Right lung (tissue), 5 donors: ENCODE data around the gene S100A7A. TPM values are rescaled to one million over a fixed set of nuclear protein-coding genes. Genes with fewer than 3 reads are reported as not detected.
"Not testable (repeated sequence)": the region's sequence is repeated elsewhere in the genome, so short reads cannot be mapped to it uniquely, and the experiment has no call there.

Experiments
- DNase-seq, 2 donors: peaks; one replicate each; pipeline ENCODE4 v3.0.0-alpha.2; 2013
- polyA plus RNA-seq, 5 donors: library from polyadenylated mRNA; unstranded; fragments of 120-200 nt; gene quantifications; one replicate each; pipeline versions ENCODE4 v1.2.1 to v1.2.3, GENCODE V29; 2013; ENCODE audit warnings: inconsistent platforms in 1 of 5, low replicate concordance in 1 of 5; ENCODE audit not compliant: insufficient read length in 5 of 5, insufficient read depth in 1 of 5

The S100A7A gene
- polyA plus RNA-seq, 5 donors, result not detected

DNA sequence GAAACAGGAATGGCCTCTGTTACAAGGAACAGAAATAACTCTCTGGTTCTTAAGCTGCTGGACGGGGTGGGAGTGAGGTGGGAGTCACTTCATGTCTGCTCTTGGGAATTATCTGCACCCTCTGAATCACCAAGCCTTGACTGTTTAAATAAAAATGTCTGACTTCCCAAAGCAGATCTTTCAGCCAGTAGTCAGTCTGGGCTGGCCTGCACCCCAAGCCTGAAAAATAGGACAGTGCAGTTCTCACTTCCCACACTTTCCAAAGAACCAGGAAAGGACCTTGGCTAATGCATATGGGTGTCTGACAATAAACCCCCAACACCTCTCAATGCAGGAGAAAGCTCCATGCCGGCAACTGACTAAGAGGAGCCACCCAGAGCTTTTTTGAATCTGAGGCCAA is 43.3 kb downstream of the S100A7A start:
- no peak for DNase-seq

DNA sequence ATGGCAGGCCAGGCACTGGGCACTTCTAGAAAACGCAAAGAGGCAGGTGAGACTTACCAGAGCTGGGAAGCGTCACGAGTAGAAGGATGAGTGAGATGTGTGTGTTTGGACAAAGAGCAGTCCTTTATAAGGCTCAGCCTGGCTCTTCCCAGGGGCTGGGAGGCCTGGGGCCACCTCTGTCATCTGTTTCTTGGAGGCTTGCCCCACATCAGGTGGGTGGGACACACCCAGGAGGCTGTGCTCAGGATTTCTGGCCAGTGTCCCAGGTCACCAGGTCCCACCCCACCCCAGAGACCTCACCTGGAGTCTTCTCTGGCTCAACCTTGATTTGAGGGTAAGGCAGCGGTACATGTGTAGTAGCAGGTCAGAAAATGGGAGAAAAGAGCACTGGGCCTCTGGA is 44.2 kb downstream of the S100A7A start, which contains the start of gene S100A7:
S100A7 (minus strand) TSS at position 101 of the 400 bp plus-strand sequence. CDS start 1,638 bp downstream, outside the sequence.
- no peak for DNase-seq

DNA sequence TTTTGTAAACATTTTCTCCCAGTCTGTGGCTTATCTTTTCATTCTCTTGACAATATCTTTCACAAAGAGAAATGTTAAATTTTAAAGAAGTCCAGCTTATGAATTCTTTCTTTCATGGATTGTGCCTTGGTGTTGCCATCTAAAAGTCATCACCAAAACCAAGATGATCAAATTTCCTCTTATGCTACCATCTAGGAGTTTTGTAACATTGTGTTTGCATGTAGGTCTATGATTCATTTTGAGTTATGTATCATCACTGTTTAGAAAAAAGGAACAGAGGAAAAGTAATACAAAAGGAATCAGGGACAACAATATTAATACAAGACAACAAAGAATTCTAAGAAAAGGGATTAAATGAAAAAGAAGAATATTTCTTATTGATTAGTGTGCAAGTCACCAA is 46.4 kb downstream of the S100A7A start:
- DNase-seq, result not testable (repeated sequence)

DNA sequence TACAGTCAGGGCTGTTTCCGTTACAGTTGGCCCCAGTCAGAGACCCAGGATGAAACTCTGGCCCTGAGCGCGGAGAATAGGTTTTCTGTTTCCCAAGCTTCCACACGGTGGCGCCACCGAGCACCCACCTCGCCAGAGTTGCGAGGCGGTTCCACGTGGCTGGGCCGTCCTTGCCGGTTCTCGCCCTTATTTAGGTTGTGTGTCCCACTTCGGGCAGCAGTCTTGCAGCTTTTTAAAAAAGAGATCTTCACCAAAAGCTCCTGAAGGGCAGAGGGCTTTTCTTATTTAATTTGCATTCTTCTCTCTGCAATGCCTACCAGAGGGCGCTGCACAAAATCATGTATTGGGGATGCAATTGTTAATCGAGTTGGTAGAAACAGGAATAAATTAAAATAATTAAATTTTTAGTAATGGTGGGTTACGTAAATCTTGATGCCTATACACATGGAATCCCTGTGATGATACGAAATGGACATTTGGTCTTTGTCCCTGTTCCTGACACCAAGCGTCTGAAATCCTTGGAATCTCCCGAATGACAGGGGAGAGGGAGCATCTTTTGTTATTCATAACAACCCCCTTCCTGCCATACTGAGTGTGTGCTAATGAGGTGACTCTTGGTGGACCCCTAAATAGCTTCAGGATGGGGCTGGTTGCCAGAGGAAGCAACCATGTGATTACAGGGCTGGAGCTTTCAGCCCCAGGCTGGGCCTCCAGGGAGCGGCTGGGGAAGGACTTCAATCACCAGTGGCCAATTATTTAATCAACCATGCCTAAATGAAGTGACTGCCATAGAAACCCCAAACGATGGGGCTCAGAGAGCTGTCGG is 49.7 kb downstream of the S100A7A start:
- DNase-seq, result peak in 1 of 2 donors; percentile 27

DNA sequence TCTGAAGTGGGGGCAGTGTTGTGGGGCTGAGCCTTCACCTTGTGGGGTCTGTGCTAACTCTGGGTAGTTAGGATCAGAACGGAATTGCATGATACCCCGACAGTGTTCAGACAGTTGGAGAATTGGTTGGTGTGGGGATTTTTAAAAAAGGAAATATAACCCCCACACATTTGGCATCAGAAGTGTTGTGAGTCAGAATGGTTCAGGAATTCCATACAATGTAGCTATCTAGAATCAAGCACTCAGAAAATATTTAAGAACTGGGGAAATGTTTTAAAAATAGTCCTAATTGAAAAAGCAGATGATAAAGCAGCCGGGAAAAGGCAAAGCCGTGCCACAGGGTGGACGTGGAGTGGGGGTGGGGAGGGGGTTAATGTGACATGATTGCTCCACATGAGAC is 50.6 kb downstream of the S100A7A start:
- no peak for DNase-seq

DNA sequence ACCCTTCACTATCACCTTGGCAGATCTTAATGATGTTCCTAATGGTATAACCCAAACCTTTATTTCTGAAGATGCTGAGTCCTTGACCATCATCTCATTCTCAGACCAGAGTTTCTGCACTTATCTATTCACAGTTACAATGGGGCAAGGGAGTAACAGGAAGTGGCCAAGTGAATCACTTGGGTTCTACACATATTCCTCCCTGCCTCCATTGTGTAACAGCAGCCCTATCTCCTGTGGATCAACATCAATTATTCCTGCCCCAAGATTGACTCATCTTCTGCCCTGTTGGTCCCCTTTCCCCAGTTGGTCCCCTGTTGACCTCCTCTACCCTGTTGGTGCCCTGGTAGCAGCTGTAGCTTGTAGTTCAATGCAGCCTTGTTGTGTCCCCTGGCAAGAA is 54.4 kb downstream of the S100A7A start:
- DNase-seq, result no peak

Other genes with a start within 250 kb of the S100A7A start
- gene LELP1, start 213.1 kb upstream of the S100A7A start, polyA plus RNA-seq, result not detected
- gene PRR9, start 198.9 kb upstream of the S100A7A start, polyA plus RNA-seq, result not detected
- gene LORICRIN, start 156.8 kb upstream of the S100A7A start, polyA plus RNA-seq, result not detected
- not detected for gene PGLYRP3, start 103.6 kb upstream of the S100A7A start, polyA plus RNA-seq
- not detected for gene PGLYRP4, start 67.7 kb upstream of the S100A7A start, polyA plus RNA-seq
- gene S100A9, start 58.7 kb upstream of the S100A7A start, polyA plus RNA-seq, result 10 to 100 TPM; 17.9 to 33.5 (median 28.3) TPM
- gene S100A12, start 40.9 kb upstream of the S100A7A start, polyA plus RNA-seq, result 1 to 10 TPM; 1.2 to 3.8 (median 3.0) TPM
- 10 to 100 TPM; 12.1 to 30.7 (median 22.1) TPM for gene S100A8, start 25.4 kb upstream of the S100A7A start, polyA plus RNA-seq
- not detected for gene S100A7, start 44.1 kb downstream of the S100A7A start, polyA plus RNA-seq
- 100 to 1,000 TPM; 138 to 297 (median 187) TPM for gene S100A6, start 119.5 kb downstream of the S100A7A start, polyA plus RNA-seq
- under 1 TPM in 1 of 5 donors, not detected in 4; 0.23 TPM for gene S100A5, start 124.4 kb downstream of the S100A7A start, polyA plus RNA-seq
- 10 to 100 TPM; 15.9 to 32.6 (median 19.9) TPM for gene S100A4, start 129.3 kb downstream of the S100A7A start, polyA plus RNA-seq
- under 1 TPM in 2 of 5 donors, not detected in 3; 0.21 to 0.66 TPM for gene S100A3, start 132.7 kb downstream of the S100A7A start, polyA plus RNA-seq
- gene S100A2, start 149.3 kb downstream of the S100A7A start, polyA plus RNA-seq, result 1 to 10 TPM in 3 of 5 donors, under 1 TPM in 2; 0.69 to 1.8 (median 1.2) TPM
- gene S100A16, start 196.6 kb downstream of the S100A7A start, polyA plus RNA-seq, result 100 to 1,000 TPM; 119 to 177 (median 147) TPM
- 100 to 1,000 TPM in 4 of 5 donors, 10 to 100 TPM in 1; 93.5 to 174 (median 144) TPM for gene S100A14, start 199.8 kb downstream of the S100A7A start, polyA plus RNA-seq
- gene S100A13, start 211.0 kb downstream of the S100A7A start, polyA plus RNA-seq, result 100 to 1,000 TPM in 1 of 5 donors, 10 to 100 TPM in 4; 76.9 to 120 (median 96.7) TPM
- gene S100A1, start 211.9 kb downstream of the S100A7A start, polyA plus RNA-seq, result 1 to 10 TPM in 4 of 5 donors, under 1 TPM in 1; 1.00 to 2.0 (median 1.6) TPM
- 100 to 1,000 TPM; 106 to 125 (median 120) TPM for gene CHTOP, start 217.5 kb downstream of the S100A7A start, polyA plus RNA-seq
- 10 to 100 TPM; 38.5 to 48.6 (median 41.6) TPM for gene SNAPIN, start 242.2 kb downstream of the S100A7A start, polyA plus RNA-seq